COLO829 (cell line): ENCODE data around the gene MLLT3.
"Not testable (repeated sequence)": the region's sequence is repeated elsewhere in the genome, so short reads cannot be mapped to it uniquely, and the experiment has no call there.

Experiments used
- DNase-seq: peaks from one replicate; pipeline ENCODE4 v3.0.0; 2012; ENCODE audit warnings: low spot score

MLLT3 gene

DNA sequence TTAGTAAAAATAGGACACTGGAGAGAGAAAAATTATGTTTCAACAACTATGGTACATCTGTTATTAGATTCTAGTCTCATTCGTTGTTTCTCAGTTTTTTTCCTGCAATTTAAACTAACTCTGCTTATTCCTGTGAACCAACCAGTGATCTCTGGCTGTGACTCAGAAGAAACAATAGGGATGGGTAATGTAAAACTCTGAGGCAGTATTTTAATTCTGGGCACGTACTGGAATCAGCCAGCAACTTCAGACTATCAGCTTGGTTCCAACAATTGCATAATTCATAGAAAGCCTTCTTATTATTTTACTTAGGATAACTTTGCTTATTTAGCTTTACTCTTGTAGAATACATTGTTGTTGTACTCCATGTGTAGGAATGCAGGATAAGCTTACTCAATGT lies 28.8 kb downstream of the MLLT3 start:
- no peak for DNase-seq

DNA sequence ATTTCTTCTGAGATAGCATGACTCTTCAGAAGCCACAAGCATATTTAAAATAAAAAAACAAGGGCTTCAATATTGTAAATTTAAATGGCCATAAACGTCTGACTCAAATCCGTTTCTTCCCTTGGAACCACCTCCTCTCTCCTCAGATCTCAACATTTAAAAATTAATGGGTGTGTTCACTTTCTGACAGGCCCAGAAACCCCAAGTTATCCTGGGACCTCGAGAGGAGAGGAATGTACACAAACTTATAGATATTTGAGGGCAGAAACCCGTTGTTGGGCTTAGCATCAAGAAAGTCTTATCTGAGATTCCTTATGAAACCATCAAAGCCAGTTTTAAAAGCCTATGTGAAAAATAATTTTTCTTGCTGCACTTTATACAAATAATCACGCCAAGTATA lies 29.2 kb downstream of the MLLT3 start:
- DNase-seq, result no peak

DNA sequence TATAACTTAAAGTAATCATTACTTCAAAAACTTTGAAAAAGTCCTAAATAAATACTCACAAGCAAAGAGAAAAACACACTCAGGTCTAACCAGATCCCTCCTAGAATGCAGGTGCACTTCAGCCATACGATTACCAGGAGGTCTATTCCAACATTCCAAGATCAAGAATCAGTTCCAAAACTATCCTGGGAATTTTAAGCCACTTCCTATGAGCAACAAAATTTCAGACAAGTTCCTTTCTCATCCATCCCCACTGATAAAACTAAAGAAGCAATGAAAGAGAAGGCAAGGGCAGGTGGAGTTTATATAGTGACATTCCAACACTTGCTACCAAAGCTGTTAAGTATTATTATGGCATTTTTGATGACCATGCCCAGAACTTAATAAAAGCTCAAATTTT lies 29.6 kb downstream of the MLLT3 start:
- DNase-seq, result no peak

DNA sequence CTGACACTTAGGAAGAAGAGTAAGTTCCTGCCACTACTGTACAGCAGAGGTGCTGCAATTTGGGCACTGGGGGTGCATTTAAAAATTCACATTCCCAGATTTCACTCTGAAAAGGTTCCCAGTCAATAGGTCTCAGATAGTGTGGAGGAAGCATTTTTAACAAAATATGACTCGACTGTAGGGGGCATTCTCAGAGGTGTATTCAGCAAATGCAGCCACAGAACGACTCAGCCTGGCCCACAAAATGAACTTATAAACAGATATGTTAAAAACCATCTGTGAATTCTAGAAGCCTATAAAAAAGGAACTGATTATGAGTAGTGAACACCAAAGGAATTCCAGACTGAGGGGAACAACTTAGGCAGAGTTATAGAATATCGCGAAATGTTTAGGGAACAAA lies 31.1 kb downstream of the MLLT3 start:
- no peak for DNase-seq

DNA sequence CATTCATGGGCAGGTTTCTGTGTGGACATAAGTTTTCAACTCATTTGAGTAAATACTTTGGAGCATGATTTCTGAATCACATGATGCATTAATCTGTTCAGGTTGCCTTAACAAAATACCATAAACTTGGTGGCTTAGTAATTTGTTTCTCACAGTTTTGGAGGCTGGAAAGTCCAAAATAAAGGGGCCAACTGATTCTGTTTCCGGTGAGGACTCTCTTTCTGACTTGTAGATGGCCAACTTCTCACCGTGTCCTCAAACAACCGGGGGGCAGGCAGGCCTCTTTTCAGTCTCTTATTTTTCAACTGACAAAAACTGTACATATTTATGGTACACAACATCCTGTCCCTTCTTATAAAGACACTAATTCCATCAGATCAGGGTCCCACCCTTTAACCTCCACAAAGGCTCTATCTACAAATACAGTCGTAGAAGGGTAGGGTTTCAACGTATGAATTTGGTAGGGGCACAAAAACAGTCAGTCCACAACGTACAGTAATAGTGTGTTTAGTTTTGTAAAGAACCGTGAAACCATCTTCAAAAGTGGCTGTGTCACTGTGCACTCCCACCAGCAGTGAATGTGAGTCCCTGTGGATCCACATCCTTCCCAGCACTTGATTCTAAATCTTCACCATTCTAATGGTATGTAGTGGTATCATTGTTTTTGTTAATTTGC lies 37.2 kb downstream of the MLLT3 start:
- DNase-seq, result no peak

DNA sequence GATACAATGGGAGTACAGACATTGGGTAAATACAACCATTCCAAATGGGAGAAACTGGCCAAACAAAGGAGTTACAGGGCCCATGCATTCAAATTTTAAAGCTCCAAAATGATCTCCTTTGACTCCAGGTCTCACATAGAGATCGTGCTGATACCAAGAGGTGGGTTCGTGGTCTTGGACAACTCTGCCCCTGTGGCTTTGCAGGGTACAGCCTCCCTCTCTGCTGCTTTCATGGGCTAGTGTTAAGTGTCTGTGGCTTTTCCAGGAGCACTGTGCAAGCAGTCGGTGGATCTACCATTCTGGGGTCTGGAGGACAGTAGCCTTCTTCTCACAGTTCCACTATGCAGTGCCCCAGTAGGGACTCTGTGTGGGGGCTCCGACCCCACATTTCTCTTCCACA lies 39.2 kb downstream of the MLLT3 start:
- DNase-seq, result not testable (repeated sequence)

DNA sequence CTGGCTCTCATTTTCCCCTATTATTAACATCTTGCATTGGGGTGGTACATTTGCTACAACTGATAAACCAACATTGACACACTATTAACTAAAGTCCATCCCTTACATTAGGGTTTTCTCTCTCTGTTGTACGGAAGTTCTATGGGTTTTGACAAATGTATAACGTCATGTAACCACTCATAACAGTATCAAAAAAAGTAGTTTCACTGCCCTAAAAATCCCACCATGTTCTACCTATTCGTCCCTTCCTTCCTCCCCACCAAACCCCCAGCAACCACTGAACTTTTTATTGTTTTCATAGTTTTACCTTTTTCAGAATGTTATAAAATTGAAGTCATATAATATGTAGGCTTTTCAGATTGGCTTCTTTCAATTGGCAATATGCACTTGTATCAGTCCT lies 40.1 kb downstream of the MLLT3 start:
- DNase-seq, result no peak

DNA sequence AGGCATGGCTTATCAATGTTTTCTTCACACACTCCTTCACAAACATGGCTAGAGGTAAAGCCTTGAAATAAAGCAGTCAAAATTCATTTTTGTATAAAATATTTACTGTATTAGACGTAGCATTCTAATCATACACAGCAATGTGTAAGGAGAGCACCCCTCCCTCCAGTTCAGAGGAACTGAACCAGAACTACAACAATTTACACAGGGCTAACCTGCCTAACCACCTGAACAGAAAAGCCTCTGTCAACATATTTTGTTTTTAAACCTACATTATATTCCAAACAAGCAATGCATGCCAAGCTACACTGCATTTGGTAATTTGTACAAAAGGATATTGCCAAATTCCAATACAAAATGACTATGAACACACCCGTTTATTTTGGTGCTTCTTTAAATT lies 41.6 kb downstream of the MLLT3 start:
- DNase-seq, result no peak

DNA sequence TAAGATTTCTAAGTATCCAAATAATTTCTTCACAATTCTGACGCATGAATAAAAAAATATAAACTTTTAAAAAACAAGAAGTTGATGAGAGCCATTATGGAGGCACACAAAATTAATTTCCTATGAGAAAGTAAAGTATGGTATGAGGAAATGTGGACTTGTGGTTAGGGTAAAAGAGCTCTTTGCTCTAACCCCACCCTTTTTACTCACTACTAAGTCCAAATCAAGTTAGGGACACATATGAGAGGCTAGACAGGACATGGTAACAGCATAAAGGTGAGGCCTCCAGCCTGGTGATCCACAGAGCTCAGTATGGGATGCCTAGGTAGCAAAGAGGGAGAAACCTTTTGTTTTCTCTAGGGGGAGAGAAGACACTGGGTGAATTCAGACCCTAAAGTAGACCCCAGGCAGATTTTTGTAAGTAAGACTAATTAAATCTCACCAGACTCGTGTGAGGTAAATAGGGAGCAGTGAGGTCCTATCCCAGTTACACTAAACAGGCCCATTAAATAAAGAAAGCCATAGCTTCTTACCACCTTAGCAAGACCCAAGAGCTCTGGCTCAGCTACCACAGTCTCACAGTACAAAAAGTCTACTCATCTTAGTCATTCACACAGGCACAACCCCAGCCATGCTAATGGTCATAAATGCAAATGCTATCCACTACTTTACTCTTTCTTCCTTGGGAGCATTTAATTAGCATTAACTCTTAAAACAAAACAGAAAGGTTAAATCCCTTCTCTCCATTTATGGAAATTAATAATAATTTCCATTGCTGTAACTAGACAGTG lies 42.6 kb downstream of the MLLT3 start:
- DNase-seq, result no peak

DNA sequence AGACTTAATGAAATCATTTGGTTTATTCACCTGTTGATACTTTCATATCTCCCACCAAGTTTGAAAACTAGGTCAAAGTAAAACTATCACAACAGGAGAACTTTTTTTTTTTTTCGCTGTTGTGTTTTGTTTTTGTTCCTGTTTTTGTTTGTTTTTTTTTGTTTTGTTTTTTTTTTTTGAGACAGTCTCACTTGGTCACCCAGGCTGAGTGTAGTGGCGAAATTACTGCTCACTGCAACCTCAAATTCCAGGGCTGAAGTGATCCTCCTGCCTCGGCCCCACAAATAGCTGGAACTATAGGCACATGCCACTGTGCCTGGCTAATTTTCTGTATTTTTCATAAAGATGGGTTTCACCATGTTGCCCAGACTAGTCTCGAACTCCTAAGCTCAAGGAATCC lies 49.3 kb downstream of the MLLT3 start:
- DNase-seq, result no peak

DNA sequence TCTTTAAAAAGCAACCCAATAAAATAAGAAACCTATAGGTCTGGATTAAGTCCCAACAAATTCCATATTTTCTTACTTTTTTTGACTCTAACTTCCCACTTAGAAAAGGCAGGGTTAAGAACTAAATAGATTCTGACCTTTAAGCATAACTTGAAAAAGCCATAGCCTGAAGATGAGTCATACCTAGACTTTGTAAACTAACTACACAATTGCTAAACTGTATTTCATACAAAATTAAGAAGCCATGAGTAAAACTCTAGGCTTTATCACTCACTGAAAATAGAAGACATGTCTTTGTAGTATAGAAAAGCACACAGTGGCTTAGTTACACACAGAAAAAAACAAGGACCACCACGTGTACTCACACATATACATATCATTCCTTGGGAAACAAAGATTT lies 51.5 kb downstream of the MLLT3 start:
- peak; percentile 71 for DNase-seq

DNA sequence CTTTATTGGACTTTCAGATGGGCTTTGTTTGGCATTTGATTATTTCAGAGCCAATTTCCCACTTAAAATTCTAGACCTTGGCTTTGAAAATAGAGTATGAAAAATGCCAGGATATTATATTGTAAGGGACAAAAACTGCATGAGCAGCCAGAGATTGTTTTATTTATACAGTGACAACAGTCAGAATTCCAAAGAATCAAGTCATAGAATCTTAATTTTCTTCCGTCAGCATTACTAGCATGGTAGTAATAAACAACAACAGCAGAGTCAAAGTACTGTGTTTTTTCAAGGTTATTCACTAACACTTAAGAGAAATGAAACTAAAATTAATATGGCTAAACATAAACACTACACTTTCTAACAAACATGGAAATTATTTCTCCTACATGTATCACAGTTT lies 52.2 kb downstream of the MLLT3 start:
- DNase-seq, result no peak

DNA sequence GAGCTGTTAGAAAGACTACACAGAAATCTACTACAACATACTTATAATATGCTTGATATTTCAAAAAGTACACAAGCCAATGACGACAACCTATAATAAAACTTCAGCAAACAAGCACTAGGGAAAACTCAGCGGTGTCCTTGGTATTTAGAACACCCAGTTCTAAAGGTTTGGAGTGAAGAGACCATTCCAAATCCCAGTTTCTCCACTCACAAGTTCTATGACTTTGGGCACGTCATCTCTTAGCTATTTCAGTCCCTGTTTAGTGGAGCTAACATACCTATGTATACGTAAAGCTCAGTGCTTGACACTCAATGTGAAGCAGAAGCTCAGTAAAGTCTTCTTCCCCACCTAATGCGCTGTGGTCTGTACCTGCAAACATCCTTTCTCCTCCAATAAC lies 52.8 kb downstream of the MLLT3 start:
- DNase-seq, result no peak

DNA sequence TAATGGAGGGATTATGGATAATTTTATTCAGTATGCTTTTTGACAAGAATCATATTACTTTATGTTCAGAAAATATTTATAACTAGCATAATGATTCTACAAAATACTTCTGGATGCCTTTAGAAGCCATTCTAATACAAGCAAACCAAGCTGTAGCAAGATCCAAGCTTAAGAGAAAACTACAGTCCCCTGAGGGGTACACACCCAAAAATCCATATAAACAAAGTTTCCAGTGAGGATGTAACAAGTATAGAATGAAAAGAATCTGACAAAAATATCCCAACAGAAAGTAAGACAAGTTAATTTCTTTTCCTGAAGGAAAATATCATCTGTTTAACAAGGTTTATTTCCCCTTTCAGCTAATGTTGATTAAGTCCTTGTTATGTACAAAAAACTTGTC lies 53.9 kb downstream of the MLLT3 start:
- no peak for DNase-seq

DNA sequence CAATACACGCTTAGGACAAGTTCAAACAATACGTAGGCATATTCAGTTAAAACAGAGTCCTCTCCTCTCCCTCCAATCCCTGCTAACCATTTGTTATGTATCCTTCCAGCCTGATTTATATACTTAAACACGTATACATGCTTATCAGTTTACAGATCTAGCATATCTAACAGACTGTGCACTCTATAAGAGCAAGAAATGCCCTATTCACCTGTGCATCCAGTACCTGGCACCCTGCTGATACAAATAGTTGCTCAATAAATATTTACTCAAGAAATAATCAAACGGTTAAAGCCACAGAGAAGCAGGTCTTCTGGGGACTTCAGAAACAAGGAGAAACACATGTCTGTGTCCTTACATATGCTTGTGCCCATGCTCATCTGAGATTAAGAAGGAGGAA lies 55.9 kb downstream of the MLLT3 start:
- DNase-seq, result no peak

DNA sequence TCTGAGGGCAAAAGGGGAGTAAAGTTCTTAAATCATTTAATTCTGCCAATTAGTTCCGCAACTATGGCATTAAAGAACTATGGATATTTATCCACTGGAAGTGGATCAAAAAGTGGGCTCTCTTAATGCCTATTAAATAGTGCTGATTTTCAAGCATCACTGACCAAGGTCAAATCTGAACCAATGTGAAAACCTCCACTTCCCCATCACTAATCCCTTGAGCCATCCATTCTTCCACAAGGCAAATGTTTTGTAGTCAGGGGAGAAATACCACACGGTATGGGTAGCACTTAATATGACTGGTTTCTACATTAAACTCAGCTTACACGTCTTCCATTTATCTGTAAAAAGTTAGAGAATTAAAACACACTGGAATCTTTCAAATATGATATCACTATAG lies 57.6 kb downstream of the MLLT3 start:
- DNase-seq, result no peak

DNA sequence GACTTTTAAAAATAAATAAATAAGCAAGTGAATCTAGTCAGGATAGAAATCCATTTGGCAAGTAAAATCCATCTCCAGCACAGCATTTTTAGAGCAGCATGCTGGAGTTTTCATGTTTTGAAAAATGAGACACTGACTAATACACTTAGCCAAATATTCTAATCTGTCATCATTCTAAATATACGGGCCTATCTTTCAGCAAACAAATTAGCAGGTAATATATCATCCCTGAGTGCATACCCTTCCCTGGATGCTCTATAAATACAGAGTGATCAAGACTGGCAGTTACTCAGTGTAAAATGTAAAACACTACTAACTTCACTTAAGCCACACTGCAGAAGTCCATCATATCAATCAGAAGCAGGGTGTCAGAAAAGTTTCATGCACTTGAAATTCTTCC lies 58.4 kb downstream of the MLLT3 start:
- DNase-seq, result no peak

DNA sequence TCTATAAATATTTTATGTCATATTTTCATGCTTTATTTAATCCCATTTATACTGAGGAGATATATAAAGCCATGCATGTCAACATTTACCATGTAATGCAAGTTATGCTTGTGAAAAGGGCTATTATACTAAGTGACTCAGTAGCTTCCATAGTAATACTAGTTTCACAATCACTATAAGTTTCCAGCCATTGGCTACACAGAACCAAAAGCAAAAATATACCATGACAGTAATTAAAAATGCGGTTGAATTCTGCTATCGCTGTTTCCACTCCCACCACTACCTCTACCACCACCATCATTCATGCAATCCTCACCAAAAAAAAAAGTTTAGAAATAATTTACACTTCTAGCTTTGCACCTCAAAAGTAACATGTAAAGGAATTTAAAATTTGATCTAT lies 60.2 kb downstream of the MLLT3 start:
- DNase-seq, result no peak

DNA sequence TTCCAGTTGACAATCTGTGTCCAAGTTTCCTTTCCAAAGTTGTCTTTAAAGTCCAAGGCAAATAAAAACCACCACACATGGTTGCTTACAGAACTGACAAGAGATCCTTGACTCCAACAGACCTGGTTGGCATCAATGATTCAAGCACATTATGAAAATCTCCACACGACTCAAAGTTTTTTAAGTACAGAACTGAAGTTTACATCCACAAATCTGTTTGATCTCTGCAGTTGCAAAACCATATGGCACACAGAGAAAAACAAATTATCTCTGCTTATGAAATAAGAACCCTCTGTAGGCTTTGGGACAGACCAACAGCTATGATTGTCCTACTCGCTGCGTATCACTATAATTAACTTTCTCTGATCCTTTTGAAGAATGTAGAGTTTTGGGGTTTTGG lies 60.8 kb downstream of the MLLT3 start:
- no peak for DNase-seq

DNA sequence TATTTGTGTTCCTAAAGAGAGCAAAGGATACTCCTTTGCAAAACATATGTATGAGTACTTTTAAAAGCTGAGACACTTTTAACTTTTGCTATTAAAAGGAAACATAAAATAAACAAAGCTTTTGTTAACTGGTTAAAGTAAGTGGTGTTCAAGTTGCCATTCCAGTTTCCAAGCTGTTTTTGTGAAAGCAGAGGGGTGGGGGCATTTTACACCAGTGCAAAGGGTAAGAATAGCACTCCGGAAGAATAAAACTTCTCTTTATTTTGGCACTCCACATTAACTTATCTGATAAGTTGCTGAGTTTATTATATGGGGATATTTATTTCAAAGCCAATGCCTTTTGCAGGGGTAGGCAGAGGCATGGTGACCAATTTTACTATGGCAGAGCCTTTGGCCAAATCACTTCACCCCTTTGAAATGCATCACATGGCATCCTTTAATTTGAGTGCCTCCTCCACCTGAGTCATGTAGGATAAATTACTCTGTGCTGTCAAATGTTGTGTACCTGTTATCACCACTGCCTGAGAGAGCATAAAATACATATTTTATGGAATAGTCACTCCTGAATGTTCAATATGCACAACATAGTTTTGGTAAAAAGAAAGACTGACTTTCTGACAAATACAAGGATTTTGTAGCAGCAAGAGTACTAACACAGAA lies 62.9 kb downstream of the MLLT3 start:
- no peak for DNase-seq

DNA sequence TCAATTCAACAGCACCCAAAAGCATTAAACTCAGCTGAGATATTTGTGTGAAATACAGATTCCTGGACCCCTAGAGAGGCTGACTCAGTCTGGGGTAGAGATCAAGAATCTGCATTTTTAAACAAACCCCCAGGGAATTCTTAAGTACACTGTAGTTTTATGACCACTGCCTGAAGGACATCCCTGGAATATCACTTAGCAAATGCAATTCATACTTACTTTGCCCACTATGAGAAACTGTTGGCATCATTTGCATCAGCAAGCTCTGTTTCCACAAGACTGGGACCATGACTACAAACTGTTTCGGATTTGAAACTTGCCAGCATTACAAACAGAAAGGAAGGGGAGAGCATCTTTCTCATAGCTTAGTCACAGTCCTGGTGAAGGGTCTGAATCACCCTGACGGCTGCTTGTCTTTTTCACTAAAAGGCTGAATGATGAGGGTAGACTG lies 63.7 kb downstream of the MLLT3 start:
- peak; percentile 54 for DNase-seq

DNA sequence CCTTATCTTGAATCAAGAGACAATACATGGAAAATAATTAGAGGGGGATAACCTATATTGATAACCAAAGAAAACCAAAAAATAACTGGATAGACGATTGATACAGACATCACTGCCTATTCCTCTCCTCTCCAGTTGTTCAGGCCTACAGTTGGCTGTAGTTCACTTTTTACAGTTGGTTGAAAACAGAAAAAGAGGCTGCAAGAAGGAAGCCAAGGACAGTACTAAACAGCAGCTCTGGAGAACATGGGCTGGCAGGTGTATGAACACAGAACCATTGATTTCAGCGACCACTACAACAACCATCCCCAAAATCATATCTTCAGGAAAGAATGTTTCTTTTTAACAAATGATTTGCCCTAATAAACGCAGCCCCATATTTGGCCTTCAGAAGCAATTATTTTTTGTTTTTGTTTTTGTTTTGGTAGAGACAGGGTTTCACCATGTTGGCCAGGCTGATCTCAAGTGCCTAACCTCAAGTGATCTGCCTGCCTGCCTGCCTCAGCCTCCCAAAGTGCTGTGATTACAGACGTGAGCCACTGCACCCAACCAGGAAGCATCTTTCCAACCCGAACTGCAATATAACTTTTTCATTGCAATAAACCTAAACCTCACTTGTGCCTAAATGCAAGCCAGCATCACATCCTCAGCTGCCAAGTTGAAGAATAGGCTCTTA lies 64.3 kb downstream of the MLLT3 start:
- DNase-seq, result no peak

DNA sequence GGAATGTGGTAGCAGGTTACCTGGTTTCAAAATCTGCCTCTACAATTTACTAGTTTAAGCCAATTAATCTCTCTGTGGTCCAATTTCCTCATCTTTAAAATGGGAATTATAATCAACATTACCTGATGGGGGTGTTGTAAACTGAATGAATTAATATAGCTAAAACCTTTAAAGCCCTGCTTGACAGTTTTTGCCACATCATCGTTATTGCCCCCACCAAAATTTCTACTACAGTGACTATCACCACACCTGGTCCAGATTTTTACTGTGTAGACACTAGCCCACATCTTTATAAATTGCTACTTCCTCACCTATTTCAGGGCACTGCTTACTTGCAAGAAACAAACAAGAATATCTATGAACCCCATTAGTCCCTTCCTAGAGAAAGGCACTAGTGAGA lies 65.0 kb downstream of the MLLT3 start:
- no peak for DNase-seq
